GM19239 (cell line): ENCODE measurements around the gene TRABD2A.

Experiments
- DNase-seq: peaks from one replicate; pipeline ENCODE4 v3.0.0; 2011; ENCODE audit warnings: low spot score; ENCODE audit not compliant: insufficient read length
- FAIRE-seq: peaks from 2 replicates; lab custom pipeline; 2011; peaks lifted over from hg19 to GRCh38; lab: Jason Lieb, UNC

The TRABD2A gene

GRCh38 chr2:84830095-84830494, 50.8 kb downstream of the TRABD2A start:
- FAIRE-seq (no peak), DNase-seq (no peak)

- no peak for DNase-seq
- no peak for FAIRE-seq
Observed at GRCh38 chr2:84829693-84830092, 51.2 kb downstream of the TRABD2A start.

- FAIRE-seq (no peak), DNase-seq (no peak)
Observed at GRCh38 chr2:84827978-84828575, 52.8 kb downstream of the TRABD2A start.

- no peak for FAIRE-seq
Observed at GRCh38 chr2:84823788-84824187, 57.1 kb downstream of the TRABD2A start.

GRCh38 chr2:84823229-84823628, 57.7 kb downstream of the TRABD2A start:
- no peak for DNase-seq
- no peak for FAIRE-seq

More at GRCh38 chr2:84823788-84824187, 57.1 kb downstream of the TRABD2A start:
- no peak for DNase-seq

GRCh38 chr2:84821806-84822205, 59.1 kb downstream of the TRABD2A start:
- no peak for FAIRE-seq
- DNase-seq: no peak

GRCh38 chr2:84817239-84817655, 63.6 kb downstream of the TRABD2A start:
- DNase-seq (peak; percentile 42), FAIRE-seq (no peak)

GRCh38 chr2:84816426-84817026, 64.4 kb downstream of the TRABD2A start:
- DNase-seq (peak; percentile 39), FAIRE-seq (peak; percentile 96)

GRCh38 chr2:84815146-84815545, 65.7 kb downstream of the TRABD2A start:
- FAIRE-seq: no peak
- no peak for DNase-seq

GRCh38 chr2:84811839-84812431, 68.9 kb downstream of the TRABD2A start:
- FAIRE-seq (no peak), DNase-seq (no peak)

- no peak for DNase-seq
- no peak for FAIRE-seq
Observed at GRCh38 chr2:84808279-84808678, 72.6 kb downstream of the TRABD2A start.

GRCh38 chr2:84807063-84807485, 73.8 kb downstream of the TRABD2A start:
- FAIRE-seq (peak; percentile 63), DNase-seq (no peak)

GRCh38 chr2:84805250-84805958, 75.5 kb downstream of the TRABD2A start:
- no peak for FAIRE-seq

GRCh38 chr2:84801811-84802210, 79.1 kb downstream of the TRABD2A start:
- no peak for DNase-seq
- no peak for FAIRE-seq

More at GRCh38 chr2:84805250-84805958, 75.5 kb downstream of the TRABD2A start:
- no peak for DNase-seq

GRCh38 chr2:84800194-84800805, 80.6 kb downstream of the TRABD2A start:
- DNase-seq (no peak), FAIRE-seq (peak; percentile 66)

- FAIRE-seq (peak; percentile 45), DNase-seq (no peak)
Observed at GRCh38 chr2:84799772-84800171, 81.1 kb downstream of the TRABD2A start.

- no peak for DNase-seq
- FAIRE-seq: no peak
Observed at GRCh38 chr2:84797271-84797670, 83.6 kb downstream of the TRABD2A start.

GRCh38 chr2:84796798-84797197, 84.1 kb downstream of the TRABD2A start:
- FAIRE-seq: no peak
- DNase-seq: no peak

GRCh38 chr2:84793641-84794040, 87.2 kb downstream of the TRABD2A start:
- FAIRE-seq: no peak
- no peak for DNase-seq

GRCh38 chr2:84792856-84793522, 87.9 kb downstream of the TRABD2A start:
- FAIRE-seq (no peak), DNase-seq (no peak)
